ENCODE data around the gene KCNN2.
"Not testable (repeated sequence)": the region's sequence is repeated elsewhere in the genome, so short reads cannot be mapped to it uniquely, and the experiment has no call there.

The KCNN2 gene

DNA sequence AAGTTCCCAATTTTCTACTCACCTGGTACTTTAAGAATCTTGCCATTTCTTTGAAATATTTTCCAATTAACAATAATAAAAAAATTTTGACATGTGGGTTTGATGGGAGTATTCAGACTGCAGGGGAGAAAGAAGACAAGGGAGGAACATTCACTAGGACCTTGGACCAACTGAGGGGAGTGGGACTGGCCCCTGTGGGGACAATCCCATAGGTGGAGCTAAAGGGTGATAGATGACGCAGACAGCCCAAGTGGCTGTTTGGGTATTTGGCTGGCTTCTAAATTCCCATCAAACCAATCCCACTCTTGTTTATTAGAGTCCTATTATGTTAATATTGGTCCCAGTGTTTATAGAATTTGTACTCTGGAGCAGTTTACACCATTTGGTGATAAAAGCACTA is 65.3 kb downstream of the KCNN2 start:
- Mint-ChIP-seq H3K27ac (no peak overlapping the region), H3K4me3 (no peak overlapping the region), H3K4me1 (ENCODE audit: low read depth) (no peaks in the 10 kb centered on the region), H3K9me3 (no peaks in the 10 kb centered on the region), H3K27me3 (peaks cover 3% of the 10 kb centered on the region), H3K36me3 (ENCODE audit: low read depth) (no peaks in the 10 kb centered on the region)

- H3K4me3 Mint-ChIP-seq = no peak overlapping the region
- no peak overlapping the region for H3K27ac Mint-ChIP-seq
- no peaks in the 10 kb centered on the region for H3K36me3 Mint-ChIP-seq (ENCODE audit: low read depth)
- peaks cover 5% of the 10 kb centered on the region for H3K9me3 Mint-ChIP-seq
- H3K4me1 Mint-ChIP-seq (ENCODE audit: low read depth) = no peaks in the 10 kb centered on the region
- peaks cover 7% of the 10 kb centered on the region for H3K27me3 Mint-ChIP-seq
Measured at GRCh38 chr5:114430532-114430931, 68.7 kb downstream of the KCNN2 start.

- not testable (repeated sequence) for H3K9me3 Mint-ChIP-seq; H3K36me3 Mint-ChIP-seq (ENCODE audit: low read depth); H3K4me3 Mint-ChIP-seq; H3K27me3 Mint-ChIP-seq; H3K4me1 Mint-ChIP-seq (ENCODE audit: low read depth); H3K27ac Mint-ChIP-seq
Measured at GRCh38 chr5:114432684-114433083, 70.8 kb downstream of the KCNN2 start.

DNA sequence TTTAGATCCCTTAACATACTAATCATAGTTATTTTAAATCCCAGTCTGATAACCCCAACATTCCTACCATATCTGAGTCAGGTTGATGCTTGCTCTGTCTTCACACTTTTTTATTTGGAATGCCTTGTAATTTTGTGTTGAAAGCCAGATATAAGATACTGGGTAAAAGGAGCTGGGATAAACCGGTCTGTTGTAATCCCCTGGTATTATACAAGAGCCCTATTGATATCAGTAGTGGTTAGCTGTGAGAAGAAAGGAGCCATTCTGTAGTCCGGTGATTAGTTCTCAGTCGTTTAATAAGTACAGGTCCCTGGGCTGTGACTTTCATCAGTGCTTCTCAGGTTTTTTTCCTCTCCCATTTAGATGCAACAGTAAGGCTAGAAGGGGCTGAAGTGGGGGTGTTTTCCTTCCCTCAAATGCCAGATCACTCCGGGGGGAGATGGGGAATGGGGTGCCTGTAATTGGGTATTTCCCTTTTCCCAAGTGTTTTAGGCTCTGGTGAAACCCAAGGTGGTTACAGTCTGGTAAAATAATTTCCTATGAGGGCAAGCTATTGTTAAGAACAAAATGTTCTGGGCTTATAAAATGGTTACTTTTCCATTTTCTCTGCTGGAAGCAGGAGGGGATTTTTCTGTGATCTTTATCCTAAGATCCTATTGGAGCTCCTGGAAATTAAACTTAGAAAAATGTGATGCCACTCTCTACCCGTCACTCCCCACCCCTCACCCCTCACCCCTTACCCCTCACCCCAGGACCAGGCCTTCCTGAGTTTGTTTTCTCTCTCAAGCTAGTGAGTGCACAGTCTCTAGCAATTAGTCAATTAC is 72.7 kb downstream of the KCNN2 start:
- peaks cover 7% of the 10 kb centered on the region for H3K27me3 Mint-ChIP-seq
- H3K36me3 Mint-ChIP-seq (ENCODE audit: low read depth) = no peaks in the 10 kb centered on the region
- no peaks in the 10 kb centered on the region for H3K4me1 Mint-ChIP-seq (ENCODE audit: low read depth)
- no peak overlapping the region for H3K4me3 Mint-ChIP-seq
- peaks cover 5% of the 10 kb centered on the region for H3K9me3 Mint-ChIP-seq
- no peak overlapping the region for H3K27ac Mint-ChIP-seq

DNA sequence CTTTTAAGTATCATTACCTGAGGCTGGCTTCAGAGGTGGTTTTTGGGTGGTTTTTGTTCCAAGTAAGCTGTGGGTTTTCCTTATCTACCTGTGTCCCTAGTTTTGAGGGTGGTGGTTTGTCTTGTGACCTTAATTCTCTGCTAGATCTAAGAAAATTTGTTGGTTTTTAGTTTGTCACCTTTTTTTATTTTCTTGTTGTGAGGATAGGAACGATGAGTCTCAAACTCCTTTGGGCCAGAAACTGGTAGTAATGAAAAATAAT is 73.3 kb downstream of the KCNN2 start:
- Mint-ChIP-seq H3K4me1 (ENCODE audit: low read depth) (no peaks in the 10 kb centered on the region), H3K36me3 (ENCODE audit: low read depth) (no peaks in the 10 kb centered on the region), H3K9me3 (peaks cover 5% of the 10 kb centered on the region), H3K4me3 (no peak overlapping the region), H3K27ac (no peak overlapping the region), H3K27me3 (peaks cover 7% of the 10 kb centered on the region)

GRCh38 chr5:114435885-114436299 is 74.0 kb downstream of the KCNN2 start:
- peaks cover 7% of the 10 kb centered on the region for H3K27me3 Mint-ChIP-seq
- no peaks in the 10 kb centered on the region for H3K36me3 Mint-ChIP-seq (ENCODE audit: low read depth)
- peaks cover 5% of the 10 kb centered on the region for H3K9me3 Mint-ChIP-seq
- no peak overlapping the region for H3K4me3 Mint-ChIP-seq
- H3K27ac Mint-ChIP-seq = no peak overlapping the region
- H3K4me1 Mint-ChIP-seq (ENCODE audit: low read depth) = no peaks in the 10 kb centered on the region

DNA sequence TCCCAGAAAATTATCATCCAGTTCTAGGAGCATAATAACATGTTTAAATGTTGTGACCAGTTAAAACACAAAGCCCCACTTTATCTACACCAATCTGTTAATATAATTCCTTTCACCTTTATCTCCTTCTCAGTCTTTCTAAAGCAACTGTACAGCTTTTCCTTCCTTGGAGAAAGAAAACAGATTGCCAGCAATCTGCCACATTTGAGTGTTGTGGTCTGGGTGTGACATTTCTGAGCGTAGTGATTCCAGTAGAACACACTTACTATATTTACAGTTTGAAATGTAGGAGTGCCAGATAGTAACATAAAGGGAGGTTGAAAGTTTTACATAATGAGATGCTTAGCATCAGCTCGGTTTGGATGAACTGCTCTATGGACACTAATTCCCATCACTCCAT is 76.1 kb downstream of the KCNN2 start:
- Mint-ChIP-seq H3K36me3 (ENCODE audit: low read depth) (no peaks in the 10 kb centered on the region), H3K4me1 (ENCODE audit: low read depth) (no peaks in the 10 kb centered on the region), H3K27me3 (peaks cover 7% of the 10 kb centered on the region), H3K4me3 (no peak overlapping the region), H3K9me3 (peaks cover 5% of the 10 kb centered on the region), H3K27ac (no peak overlapping the region)

DNA sequence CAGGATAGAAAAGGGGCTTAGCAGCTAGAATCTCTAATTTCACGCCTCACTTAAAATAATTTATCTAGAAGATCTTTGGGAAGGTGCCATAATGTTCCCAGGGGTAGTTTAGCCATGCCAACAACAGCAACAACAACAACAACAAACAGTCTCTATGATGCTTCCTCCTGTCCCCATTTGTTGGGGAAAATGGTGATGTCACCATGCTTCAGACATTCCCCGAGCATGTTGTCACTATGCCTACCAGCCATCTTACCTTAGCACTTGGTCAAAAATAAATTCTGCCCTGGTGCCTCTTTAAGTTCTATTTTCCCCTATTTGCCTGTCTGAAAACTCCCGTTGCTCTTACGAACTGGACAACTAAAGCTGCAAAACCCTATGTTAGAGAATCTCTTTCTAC is 76.6 kb downstream of the KCNN2 start:
- Mint-ChIP-seq H3K4me3 (no peak overlapping the region), H3K4me1 (ENCODE audit: low read depth) (no peaks in the 10 kb centered on the region), H3K36me3 (ENCODE audit: low read depth) (no peaks in the 10 kb centered on the region), H3K27ac (no peak overlapping the region), H3K9me3 (peaks cover 5% of the 10 kb centered on the region), H3K27me3 (peaks cover 8% of the 10 kb centered on the region)

GRCh38 chr5:114447084-114447773 is 85.4 kb downstream of the KCNN2 start:
- Mint-ChIP-seq H3K4me3 (no peak overlapping the region), H3K9me3 (no peaks in the 10 kb centered on the region), H3K36me3 (ENCODE audit: low read depth) (no peaks in the 10 kb centered on the region), H3K27me3 (peaks cover 9% of the 10 kb centered on the region), H3K27ac (no peak overlapping the region), H3K4me1 (ENCODE audit: low read depth) (peaks cover 4% of the 10 kb centered on the region)

GRCh38 chr5:114448481-114448880 is 86.6 kb downstream of the KCNN2 start:
- H3K27me3 Mint-ChIP-seq = peaks cover 8% of the 10 kb centered on the region
- H3K27ac Mint-ChIP-seq = no peak overlapping the region
- no peaks in the 10 kb centered on the region for H3K36me3 Mint-ChIP-seq (ENCODE audit: low read depth)
- no peaks in the 10 kb centered on the region for H3K9me3 Mint-ChIP-seq
- H3K4me3 Mint-ChIP-seq = no peak overlapping the region
- peaks cover 4% of the 10 kb centered on the region for H3K4me1 Mint-ChIP-seq (ENCODE audit: low read depth)

DNA sequence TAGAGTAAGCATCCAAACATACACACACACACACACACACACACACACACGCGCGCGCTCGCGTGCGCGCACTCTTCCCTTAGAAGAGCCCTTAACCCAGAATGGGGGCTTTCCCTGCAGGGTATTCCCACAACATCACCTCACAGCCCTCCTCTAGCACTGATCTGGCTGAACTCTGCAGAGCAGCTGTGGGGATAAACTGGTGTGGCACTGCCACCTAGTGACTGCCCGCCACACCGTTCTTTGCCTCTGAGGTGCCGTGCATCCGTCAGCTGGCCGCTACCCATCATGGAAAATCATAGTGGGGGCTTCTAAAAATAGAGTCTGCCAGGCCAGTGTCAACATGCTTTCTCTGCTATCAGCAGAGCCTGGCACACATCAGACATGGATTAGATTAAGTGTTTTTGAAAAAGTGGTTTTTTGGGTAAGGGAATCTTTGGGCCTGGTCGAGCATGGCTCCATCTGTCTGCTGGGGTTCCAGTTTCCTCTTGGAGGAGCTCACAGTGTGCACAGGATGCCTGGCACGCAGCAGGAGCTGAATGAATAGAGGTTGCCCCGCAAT is 88.1 kb downstream of the KCNN2 start:
- H3K27ac Mint-ChIP-seq = no peak overlapping the region
- H3K4me1 Mint-ChIP-seq (ENCODE audit: low read depth) = peaks cover 4% of the 10 kb centered on the region
- H3K9me3 Mint-ChIP-seq = no peaks in the 10 kb centered on the region
- H3K36me3 Mint-ChIP-seq (ENCODE audit: low read depth) = no peaks in the 10 kb centered on the region
- H3K27me3 Mint-ChIP-seq = peaks cover 5% of the 10 kb centered on the region
- H3K4me3 Mint-ChIP-seq = no peak overlapping the region

- H3K36me3 Mint-ChIP-seq (ENCODE audit: low read depth) = no peaks in the 10 kb centered on the region
- H3K4me1 Mint-ChIP-seq (ENCODE audit: low read depth) = peaks cover 4% of the 10 kb centered on the region
- H3K27me3 Mint-ChIP-seq = peaks cover 5% of the 10 kb centered on the region
- no peak overlapping the region for H3K4me3 Mint-ChIP-seq
- no peak overlapping the region for H3K27ac Mint-ChIP-seq
- no peaks in the 10 kb centered on the region for H3K9me3 Mint-ChIP-seq
Measured at GRCh38 chr5:114450437-114450836, 88.6 kb downstream of the KCNN2 start.

DNA sequence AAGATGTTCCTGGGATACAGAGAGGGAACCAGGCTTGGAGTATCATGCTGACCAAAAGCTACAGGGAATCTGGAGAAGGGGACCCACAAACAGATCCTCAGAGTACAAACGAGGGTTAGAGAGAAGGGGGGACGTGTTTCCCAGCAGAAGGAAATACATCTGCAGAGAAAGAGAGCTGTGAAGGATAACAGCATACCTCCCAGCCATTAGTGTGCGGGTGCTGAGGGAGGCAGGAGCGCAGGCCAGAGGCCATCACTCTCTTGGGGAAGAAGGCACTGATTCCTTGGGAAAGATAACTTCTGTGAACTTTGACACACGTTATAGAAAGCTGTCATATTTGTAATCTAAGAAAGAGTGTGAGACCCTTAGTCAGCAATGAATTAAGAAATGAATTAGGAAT is 96.9 kb downstream of the KCNN2 start:
- Mint-ChIP-seq H3K27me3 (peaks cover 9% of the 10 kb centered on the region), H3K4me1 (ENCODE audit: low read depth) (no peaks in the 10 kb centered on the region), H3K4me3 (no peak overlapping the region), H3K9me3 (no peaks in the 10 kb centered on the region), H3K36me3 (ENCODE audit: low read depth) (no peaks in the 10 kb centered on the region), H3K27ac (no peak overlapping the region)

DNA sequence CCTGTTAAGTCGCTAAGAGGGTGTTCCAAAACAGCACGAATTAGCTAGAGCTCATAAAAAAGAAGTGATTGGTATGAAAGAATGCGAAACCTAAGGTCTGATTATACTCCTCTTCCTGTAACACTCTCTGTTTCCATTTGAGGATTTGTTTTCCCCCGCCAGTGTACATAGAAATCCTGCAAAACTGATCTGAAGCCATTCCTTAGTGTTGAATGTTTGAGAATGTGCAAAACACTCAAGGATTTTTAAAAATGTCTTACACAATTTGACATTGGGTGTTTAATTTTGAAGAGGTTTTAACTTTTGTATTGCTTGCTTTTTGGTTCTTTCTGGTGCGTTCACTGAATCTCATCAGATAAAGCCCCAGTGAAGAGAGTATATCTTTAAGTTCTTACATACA is 105.3 kb downstream of the KCNN2 start:
- no peaks in the 10 kb centered on the region for H3K9me3 Mint-ChIP-seq
- H3K4me3 Mint-ChIP-seq = no peak overlapping the region
- H3K27ac Mint-ChIP-seq = no peak overlapping the region
- no peaks in the 10 kb centered on the region for H3K36me3 Mint-ChIP-seq (ENCODE audit: low read depth)
- peaks cover 4% of the 10 kb centered on the region for H3K27me3 Mint-ChIP-seq
- no peaks in the 10 kb centered on the region for H3K4me1 Mint-ChIP-seq (ENCODE audit: low read depth)

DNA sequence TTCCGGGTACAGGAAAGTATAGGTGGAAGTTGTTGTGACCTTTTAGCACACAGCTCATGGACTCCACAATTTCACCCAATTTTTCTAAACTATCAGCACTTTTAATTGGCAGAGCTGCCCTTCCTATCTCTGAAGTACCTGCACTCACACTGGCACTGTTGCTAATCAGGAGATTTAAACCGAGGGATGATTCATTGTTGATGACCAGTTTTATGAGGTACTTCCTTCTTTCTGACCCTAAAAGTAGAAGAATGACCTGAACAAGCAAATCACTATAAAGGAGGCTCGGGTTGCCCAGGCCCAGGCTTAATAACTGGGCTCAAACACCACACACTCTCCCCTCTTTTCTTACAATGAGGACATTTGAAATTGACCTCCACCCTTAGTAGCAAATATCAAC is 105.9 kb downstream of the KCNN2 start:
- Mint-ChIP-seq H3K9me3 (no peaks in the 10 kb centered on the region), H3K27ac (no peak overlapping the region), H3K4me3 (no peak overlapping the region), H3K4me1 (ENCODE audit: low read depth) (no peaks in the 10 kb centered on the region), H3K27me3 (no peaks in the 10 kb centered on the region), H3K36me3 (ENCODE audit: low read depth) (no peaks in the 10 kb centered on the region)

DNA sequence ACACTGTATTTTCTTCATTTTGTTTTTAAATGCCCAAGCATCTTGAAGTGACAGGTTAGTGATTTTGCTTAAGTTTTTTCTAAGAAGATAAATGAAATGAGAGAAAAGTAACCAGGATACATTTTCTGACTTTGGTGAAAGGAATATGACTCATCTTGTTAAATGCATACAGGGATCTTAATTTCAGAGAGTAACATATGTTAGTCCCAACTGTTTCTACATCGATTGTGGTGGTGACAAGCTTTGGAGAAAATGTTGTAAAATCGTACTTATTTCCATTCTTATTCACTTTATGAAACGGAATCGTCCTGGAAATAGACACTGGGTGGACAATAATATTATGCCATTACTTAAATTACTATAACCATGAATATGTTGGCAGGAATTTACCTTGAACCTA is 107.5 kb downstream of the KCNN2 start:
- H3K4me3 Mint-ChIP-seq = no peak overlapping the region
- no peaks in the 10 kb centered on the region for H3K36me3 Mint-ChIP-seq (ENCODE audit: low read depth)
- H3K9me3 Mint-ChIP-seq = no peaks in the 10 kb centered on the region
- H3K27ac Mint-ChIP-seq = no peak overlapping the region
- no peaks in the 10 kb centered on the region for H3K27me3 Mint-ChIP-seq
- H3K4me1 Mint-ChIP-seq (ENCODE audit: low read depth) = no peaks in the 10 kb centered on the region

Measured in stimulated activated naive CD8-positive, alpha-beta T cell treated with anti-CD3 and anti-CD28 coated beads, Interleukin-15, Interleukin-2, amounts not matched to agents 100 ng/mL and 50 ng/mL, for 24 hours (primary cell).